GM12865 (cell line): ENCODE results near the gene TNFAIP3.

Experiments used
- DNase-seq: peaks from one replicate; pipeline ENCODE4 v3.0.0; 2010; ENCODE audit warnings: low read depth
- H3K4me3 ChIP-seq: 2 replicates; pipeline ENCODE4 v1.5.1; 2011; ENCODE audit warnings: mild to moderate bottlenecking, low read depth, low read length, control low read depth
- TF ChIP-seq, protein P1 (sequence below): IDR thresholded peaks from 2 replicates; pipeline ENCODE4 v1.5.1; 2011; ENCODE audit warnings: low read length, control low read depth, low read depth, inconsistent platforms; ENCODE audit not compliant: insufficient read depth; ENCODE audit errors: missing control alignments

The TNFAIP3 gene

DNA sequence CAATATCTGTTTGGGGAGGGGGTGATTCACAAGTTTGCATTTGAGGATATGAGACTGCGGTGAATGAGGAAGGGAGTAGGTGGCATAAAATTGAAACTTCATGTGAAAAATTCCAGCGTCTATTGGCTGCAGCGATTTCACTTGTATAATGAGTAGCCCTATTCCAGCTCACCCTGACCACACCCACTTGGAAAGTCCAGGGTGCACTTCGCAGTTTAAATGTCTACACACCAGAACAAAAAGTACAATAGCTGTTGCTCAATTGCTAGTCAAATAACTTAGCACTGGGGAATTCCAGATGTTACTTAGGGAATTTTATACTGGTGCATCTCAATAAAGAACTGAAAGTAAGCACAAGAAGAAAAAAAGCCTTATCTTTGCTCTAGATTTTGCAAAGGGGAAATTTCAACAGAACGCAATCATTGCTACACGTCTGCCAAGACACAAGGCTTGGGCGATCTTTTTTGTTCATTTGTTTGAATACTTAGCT lies 6.3 kb downstream of the TNFAIP3 start:
- peak; percentile 92 for DNase-seq
- peak overlapping the region; percentile 81 for H3K4me3 ChIP-seq

DNA sequence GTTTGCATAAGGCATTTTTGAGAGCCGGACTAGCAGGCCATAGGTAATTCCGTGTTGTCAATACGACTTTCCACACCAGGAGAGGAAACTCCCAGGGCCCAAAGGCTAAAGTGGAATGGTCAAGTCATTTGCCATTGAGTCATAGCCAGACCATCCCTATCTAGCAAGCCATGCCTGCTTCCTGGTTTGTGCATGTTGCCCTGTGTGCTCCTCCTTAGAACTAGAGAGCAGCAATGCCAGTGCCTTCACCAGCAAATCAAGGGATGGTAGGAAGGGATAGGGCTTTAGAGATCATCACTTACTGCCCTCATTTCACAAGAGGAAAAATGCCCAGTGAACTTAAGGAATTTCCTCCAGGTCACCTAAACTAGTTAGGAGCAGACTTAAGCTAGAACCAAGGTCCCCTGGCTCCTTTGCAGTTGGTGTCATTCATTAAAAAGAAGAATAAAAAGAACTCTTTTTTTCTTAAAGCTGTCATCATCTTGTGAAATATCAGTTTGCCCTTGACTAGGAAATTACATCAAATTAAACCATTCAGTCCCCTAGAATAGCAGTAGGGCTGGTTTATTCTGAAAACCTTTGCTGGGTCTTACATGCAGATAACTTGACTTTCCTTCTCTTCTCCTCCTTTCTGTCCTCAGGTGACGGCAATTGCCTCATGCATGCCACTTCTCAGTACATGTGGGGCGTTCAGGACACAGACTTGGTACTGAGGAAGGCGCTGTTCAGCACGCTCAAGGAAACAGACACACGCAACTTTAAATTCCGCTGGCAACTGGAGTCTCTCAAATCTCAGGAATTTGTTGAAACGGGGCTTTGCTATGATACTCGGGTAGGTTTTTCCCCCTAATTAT lies 7.4 kb downstream of the TNFAIP3 start:
- TF ChIP-seq, protein P1, sequence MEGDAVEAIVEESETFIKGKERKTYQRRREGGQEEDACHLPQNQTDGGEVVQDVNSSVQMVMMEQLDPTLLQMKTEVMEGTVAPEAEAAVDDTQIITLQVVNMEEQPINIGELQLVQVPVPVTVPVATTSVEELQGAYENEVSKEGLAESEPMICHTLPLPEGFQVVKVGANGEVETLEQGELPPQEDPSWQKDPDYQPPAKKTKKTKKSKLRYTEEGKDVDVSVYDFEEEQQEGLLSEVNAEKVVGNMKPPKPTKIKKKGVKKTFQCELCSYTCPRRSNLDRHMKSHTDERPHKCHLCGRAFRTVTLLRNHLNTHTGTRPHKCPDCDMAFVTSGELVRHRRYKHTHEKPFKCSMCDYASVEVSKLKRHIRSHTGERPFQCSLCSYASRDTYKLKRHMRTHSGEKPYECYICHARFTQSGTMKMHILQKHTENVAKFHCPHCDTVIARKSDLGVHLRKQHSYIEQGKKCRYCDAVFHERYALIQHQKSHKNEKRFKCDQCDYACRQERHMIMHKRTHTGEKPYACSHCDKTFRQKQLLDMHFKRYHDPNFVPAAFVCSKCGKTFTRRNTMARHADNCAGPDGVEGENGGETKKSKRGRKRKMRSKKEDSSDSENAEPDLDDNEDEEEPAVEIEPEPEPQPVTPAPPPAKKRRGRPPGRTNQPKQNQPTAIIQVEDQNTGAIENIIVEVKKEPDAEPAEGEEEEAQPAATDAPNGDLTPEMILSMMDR = no peak

More for the DNA sequence above, 6.3 kb downstream of the TNFAIP3 start:
- TF ChIP-seq, protein P1 = no peak

DNA sequence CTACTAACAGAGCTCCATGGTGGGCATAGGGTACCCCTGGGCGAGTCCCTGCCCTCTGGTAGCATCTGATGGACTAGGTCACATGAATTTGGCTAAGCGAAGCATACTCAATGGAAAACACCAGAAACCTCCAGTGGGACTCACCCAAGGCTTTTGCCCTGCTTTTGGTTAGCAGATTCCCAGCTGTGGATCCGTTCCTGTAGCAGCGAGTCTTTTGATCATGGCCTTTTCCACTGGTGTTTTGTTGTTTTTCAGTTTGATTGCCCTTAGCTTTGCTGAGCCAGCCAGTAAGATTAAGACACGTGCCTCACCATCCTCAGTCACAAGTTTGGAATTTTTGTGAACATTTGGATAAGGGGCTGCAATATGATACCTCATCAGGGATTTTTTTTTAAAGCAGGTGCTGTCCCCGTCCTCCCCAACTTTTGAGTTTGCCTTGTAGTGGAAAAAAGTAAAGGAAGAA lies 8.0 kb downstream of the TNFAIP3 start:
- TF ChIP-seq, protein P1 = no peak
- peak overlapping the region; percentile 81 for H3K4me3 ChIP-seq

More for the DNA sequence above, 7.4 kb downstream of the TNFAIP3 start:
- H3K4me3 ChIP-seq = peak overlapping the region; percentile 81
- peak; percentile 61 for DNase-seq

DNA sequence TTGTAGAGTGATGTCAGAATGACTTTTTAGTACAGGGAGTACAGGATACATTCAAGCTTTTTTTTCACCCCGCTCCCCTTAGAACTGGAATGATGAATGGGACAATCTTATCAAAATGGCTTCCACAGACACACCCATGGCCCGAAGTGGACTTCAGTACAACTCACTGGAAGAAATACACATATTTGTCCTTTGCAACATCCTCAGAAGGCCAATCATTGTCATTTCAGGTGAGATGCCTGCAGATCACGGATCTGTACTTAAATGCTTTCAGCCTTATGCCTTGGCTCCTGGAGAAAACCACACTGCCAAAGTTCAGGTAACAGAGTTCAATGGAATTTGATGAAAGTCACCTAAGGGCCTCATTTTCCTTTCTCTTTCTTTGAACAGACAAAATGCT lies 8.5 kb downstream of the TNFAIP3 start:
- no peak overlapping the region for H3K4me3 ChIP-seq
- TF ChIP-seq, protein P1 = no peak
- DNase-seq = no peak

More for the DNA sequence above, 8.0 kb downstream of the TNFAIP3 start:
- no peak for DNase-seq

DNA sequence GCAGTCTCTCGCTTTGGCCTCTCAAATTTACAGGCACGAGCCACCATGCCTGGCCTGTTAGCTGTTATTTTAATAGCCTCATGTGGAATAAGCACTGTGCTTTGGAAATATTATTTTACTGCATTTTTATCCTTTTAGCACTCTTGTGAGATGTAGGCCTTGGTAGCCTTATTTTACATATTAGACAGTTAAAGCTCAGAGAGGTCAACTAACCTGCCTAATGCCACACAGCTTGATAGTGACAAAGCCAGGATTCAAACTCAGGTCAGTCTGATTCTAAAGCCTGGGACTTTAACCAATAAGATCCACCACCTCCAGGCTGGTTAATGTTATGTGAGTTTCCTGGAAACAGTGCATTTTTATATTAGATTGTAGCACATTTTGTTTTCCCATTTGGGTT lies 9.5 kb downstream of the TNFAIP3 start:
- TF ChIP-seq, protein P1 = no peak
- no peak overlapping the region for H3K4me3 ChIP-seq
- no peak for DNase-seq

DNA sequence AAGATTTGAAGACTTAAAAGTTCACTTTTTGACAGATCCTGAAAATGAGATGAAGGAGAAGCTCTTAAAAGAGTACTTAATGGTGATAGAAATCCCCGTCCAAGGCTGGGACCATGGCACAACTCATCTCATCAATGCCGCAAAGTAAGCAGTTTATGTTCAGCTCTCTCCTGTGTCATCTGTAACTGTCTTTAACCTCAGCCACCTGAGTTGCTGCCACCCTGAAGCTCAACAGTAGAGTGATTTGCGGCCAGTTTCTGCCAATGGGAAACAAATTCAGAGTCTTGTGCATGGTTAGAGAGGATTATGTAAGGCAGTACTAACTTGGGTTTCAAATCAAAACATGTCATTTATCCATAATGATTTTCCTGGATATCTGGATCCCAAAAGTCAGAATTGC lies 10.1 kb downstream of the TNFAIP3 start:
- no peak for DNase-seq
- H3K4me3 ChIP-seq = no peak overlapping the region
- TF ChIP-seq, protein P1 = no peak
